Natural killer cell (primary cell): ENCODE data around the gene PDE6A. TPM values are rescaled to one million over a fixed set of nuclear protein-coding genes. Genes with fewer than 3 reads are reported as not detected.

ENCODE experiments used
- ATAC-seq, 3 donors: fragments of 150-1000 bp in 2 of 3; fragments of 200-7000 bp in 1 of 3; cut with Tn5 transposase; 1 replicate in 1 of 3; 2 replicates in 2 of 3; pipeline ENCODE4 v1.10.0; 2021; ENCODE audit warnings: mild to moderate bottlenecking in 2 of 3, moderate library complexity in 2 of 3
- DNase-seq, 2 donors: peaks; one replicate each; pipeline versions ENCODE4 v3.0.0 to v3.0.0-alpha.2; 2013 to 2021; ENCODE audit warnings: mixed read lengths in 1 of 2
- H3K27ac ChIP-seq: one replicate; pipeline ENCODE4 v1.5.1; 2013; ENCODE audit warnings: mild to moderate bottlenecking, low read length
- H3K27me3 ChIP-seq: one replicate; pipeline ENCODE4 v1.6.1; 2013; ENCODE audit warnings: low read length; ENCODE audit not compliant: control insufficient read depth, insufficient read depth
- H3K36me3 ChIP-seq: one replicate; pipeline ENCODE4 v1.6.1; 2013; ENCODE audit warnings: low read length; ENCODE audit not compliant: control insufficient read depth, insufficient read depth
- H3K4me1 ChIP-seq: one replicate; pipeline ENCODE4 v1.6.1; 2013; ENCODE audit warnings: low read length; ENCODE audit not compliant: control insufficient read depth, insufficient read depth
- H3K4me3 ChIP-seq: one replicate; pipeline ENCODE4 v1.5.1; 2013; ENCODE audit warnings: low read length
- H3K9me3 ChIP-seq: one replicate; pipeline ENCODE4 v1.6.1; 2013; ENCODE audit warnings: low read length; ENCODE audit not compliant: control insufficient read depth, insufficient read depth
- H3K27ac Mint-ChIP-seq, 2 donors: one replicate each; pipeline ENCODE4 v1.8.0; 2022; ENCODE audit warnings: mild to moderate bottlenecking in 2 of 2, mixed read lengths in 2 of 2, moderate library complexity in 1 of 2
- H3K27me3 Mint-ChIP-seq, 2 donors: one replicate each; pipeline ENCODE4 v1.8.0; 2022; ENCODE audit warnings: low read depth in 2 of 2, mixed read lengths in 2 of 2
- H3K36me3 Mint-ChIP-seq: one replicate; pipeline ENCODE4 v1.8.0; 2022; ENCODE audit warnings: mixed read lengths
- H3K4me1 Mint-ChIP-seq, 2 donors: one replicate each; pipeline ENCODE4 v1.8.0; 2022; ENCODE audit warnings: mixed read lengths in 2 of 2
- H3K4me3 Mint-ChIP-seq: one replicate; pipeline ENCODE4 v1.8.0; 2022; ENCODE audit warnings: mild to moderate bottlenecking, moderate library complexity, mixed read lengths
- H3K9me3 Mint-ChIP-seq, 2 donors: one replicate each; pipeline ENCODE4 v1.8.0; 2022; ENCODE audit warnings: mixed read lengths in 2 of 2
- WGBS: methylation state at CpG from one replicate; pipeline ENCODE4 v1.1.7; 2013; ENCODE audit warnings: missing lambda C conversion rate; ENCODE audit not compliant: insufficient coverage; 5-methylcytosine and 5-hydroxymethylcytosine counted together
- intact Hi-C: fragments of 100-400 bp; cut with micrococcal nuclease; formaldehyde crosslinking; loops from one replicate; pipeline ENCODE4 v1.14.2; 2022
- total RNA-seq, 4 donors: library from RNA; stranded (reverse); fragments of 120-200 nt in 1 of 4; gene quantifications; one replicate each; pipeline versions ENCODE4 v1.2.3 to v1.2.4, GENCODE V29; 2013 to 2022
- TF ChIP-seq, protein P1 (sequence below): fragments of 200-600 bp; IDR thresholded peaks from one replicate; pipeline ENCODE4 v1.8.0; 2022; ENCODE audit warnings: antibody characterized with exemption

PDE6A gene
- total RNA-seq, 3 donors from 2014 or later (not counting 1 experiment from before 2014, with no cell fraction given) = not detected

DNA sequence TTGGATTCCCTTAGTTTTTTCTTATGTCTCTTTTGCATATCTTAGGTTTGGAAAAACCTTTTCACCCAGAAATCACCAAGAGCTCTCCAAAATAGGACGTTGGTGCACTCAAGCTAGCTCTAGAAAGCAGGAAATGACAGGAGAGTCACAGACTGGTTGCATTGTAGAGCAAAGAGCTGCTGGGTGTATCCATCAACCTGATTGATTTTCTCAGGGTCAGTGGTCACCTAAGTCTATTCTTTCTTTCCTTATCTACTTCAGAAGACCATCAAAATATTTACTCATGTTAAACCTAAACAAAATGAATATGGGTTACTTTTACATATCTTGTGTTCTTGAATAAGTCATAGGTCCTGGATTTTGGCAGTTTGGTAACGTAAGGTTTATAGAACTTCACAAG lies 30.8 kb upstream of the PDE6A start:
- peaks cover 0 to 15% of the 10 kb centered on the region in 2 donors for H3K4me1 Mint-ChIP-seq
- WGBS = 65% methylated on average over 2 of the region's 2 CpGs

DNA sequence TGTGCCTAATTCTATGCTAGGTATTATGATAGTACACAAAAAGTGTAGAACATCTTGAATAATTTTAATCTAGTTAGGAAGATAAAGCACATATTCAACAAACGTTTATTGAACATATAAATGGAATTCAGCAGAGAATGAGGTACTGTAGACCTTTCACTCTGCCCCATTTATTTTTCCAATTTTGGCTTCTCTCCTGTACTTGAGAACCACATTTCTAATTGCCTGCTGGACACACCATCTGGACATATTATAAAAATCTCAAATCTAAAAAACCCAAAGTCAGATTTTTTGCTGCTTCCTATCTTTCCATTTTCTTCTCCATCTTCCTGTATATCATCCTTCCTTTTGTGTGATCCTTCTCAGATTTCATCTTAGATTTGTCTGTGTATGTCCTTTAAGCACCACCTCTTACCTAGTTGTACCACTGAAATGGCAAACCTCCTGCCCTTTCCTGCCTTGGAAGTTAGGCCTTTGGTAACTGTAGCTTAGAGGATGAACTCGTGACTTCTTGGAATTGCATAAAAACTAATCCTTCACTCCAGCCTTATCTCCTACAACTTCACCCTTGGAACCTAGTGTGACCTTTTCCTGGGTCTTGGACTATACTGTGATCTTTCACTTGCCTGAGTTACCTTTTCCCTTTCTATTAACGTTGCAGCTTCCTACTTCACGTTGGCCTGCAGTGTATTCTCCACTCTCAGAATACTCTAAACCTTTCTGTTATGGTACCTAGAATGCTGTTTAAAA lies 24.8 kb upstream of the PDE6A start:
- DNase-seq = no peak
- H3K4me3 ChIP-seq = no peak overlapping the region
- H3K36me3 ChIP-seq = no peaks in the 10 kb centered on the region
- intact Hi-C loops = no loop called here
- H3K27me3 Mint-ChIP-seq = no peaks in the 10 kb centered on the region
- no peak overlapping the region for H3K27ac ChIP-seq
- 95% methylated on average over 4 of the region's 4 CpGs for WGBS
- no peak for ATAC-seq
- no peaks in the 10 kb centered on the region for H3K9me3 Mint-ChIP-seq
- no peak overlapping the region for H3K4me3 Mint-ChIP-seq
- no peaks in the 10 kb centered on the region for H3K27me3 ChIP-seq
- TF ChIP-seq, protein P1, sequence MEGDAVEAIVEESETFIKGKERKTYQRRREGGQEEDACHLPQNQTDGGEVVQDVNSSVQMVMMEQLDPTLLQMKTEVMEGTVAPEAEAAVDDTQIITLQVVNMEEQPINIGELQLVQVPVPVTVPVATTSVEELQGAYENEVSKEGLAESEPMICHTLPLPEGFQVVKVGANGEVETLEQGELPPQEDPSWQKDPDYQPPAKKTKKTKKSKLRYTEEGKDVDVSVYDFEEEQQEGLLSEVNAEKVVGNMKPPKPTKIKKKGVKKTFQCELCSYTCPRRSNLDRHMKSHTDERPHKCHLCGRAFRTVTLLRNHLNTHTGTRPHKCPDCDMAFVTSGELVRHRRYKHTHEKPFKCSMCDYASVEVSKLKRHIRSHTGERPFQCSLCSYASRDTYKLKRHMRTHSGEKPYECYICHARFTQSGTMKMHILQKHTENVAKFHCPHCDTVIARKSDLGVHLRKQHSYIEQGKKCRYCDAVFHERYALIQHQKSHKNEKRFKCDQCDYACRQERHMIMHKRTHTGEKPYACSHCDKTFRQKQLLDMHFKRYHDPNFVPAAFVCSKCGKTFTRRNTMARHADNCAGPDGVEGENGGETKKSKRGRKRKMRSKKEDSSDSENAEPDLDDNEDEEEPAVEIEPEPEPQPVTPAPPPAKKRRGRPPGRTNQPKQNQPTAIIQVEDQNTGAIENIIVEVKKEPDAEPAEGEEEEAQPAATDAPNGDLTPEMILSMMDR = no peak
- peaks cover 10 to 17% of the 10 kb centered on the region in 2 donors for H3K4me1 Mint-ChIP-seq
- no peak overlapping the region for H3K27ac Mint-ChIP-seq
- no peaks in the 10 kb centered on the region for H3K9me3 ChIP-seq
- no peaks in the 10 kb centered on the region for H3K36me3 Mint-ChIP-seq
- no peaks in the 10 kb centered on the region for H3K4me1 ChIP-seq

More for the DNA sequence above, 30.8 kb upstream of the PDE6A start:
- H3K4me1 ChIP-seq = no peaks in the 10 kb centered on the region
- no peak for DNase-seq
- peaks cover 2% of the 10 kb centered on the region for H3K36me3 Mint-ChIP-seq
- H3K9me3 Mint-ChIP-seq = no peaks in the 10 kb centered on the region
- no peaks in the 10 kb centered on the region for H3K9me3 ChIP-seq
- H3K27me3 ChIP-seq = no peaks in the 10 kb centered on the region
- H3K27ac Mint-ChIP-seq = no peak overlapping the region
- no peak overlapping the region for H3K4me3 Mint-ChIP-seq
- H3K27me3 Mint-ChIP-seq = no peaks in the 10 kb centered on the region
- no peak for ATAC-seq
- TF ChIP-seq, protein P1 = no peak
- H3K36me3 ChIP-seq = peaks cover 20% of the 10 kb centered on the region
- H3K4me3 ChIP-seq = no peak overlapping the region
- intact Hi-C loops = no loop called here
- H3K27ac ChIP-seq = no peak overlapping the region

DNA sequence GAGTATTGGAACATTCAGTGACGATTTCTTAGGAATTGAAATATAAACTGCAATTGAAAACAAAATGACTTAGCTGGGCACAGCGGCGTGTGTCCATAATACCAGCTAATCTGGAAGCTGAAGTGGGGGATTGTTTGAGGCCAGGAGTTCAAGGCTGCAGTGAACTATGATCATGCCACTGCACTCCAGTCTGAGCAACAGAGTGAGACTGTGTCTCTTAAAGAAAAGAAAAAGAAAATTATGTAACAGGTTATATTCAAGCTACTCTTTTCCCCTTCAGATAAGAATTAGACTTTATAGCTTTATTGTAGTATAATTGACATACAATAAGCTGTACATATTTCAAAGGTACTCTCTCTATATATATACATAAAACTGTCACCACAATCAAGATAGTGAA lies 22.4 kb upstream of the PDE6A start:
- Histone ChIP-seq H3K4me3 (no peak overlapping the region), H3K36me3 (no peaks in the 10 kb centered on the region), H3K27me3 (no peaks in the 10 kb centered on the region), H3K9me3 (no peaks in the 10 kb centered on the region), H3K27ac (no peak overlapping the region), H3K4me1 (no peaks in the 10 kb centered on the region)
- H3K27ac Mint-ChIP-seq = no peak overlapping the region
- H3K4me1 Mint-ChIP-seq = peaks cover 13 to 22% of the 10 kb centered on the region in 2 donors
- H3K9me3 Mint-ChIP-seq = no peaks in the 10 kb centered on the region
- H3K36me3 Mint-ChIP-seq = no peaks in the 10 kb centered on the region
- TF ChIP-seq, protein P1 = no peak
- WGBS = 98% methylated on average over 3 of the region's 3 CpGs
- no peak overlapping the region for H3K4me3 Mint-ChIP-seq
- DNase-seq = no peak
- H3K27me3 Mint-ChIP-seq = no peaks in the 10 kb centered on the region
- ATAC-seq = no peak
- intact Hi-C loops = no loop called here

DNA sequence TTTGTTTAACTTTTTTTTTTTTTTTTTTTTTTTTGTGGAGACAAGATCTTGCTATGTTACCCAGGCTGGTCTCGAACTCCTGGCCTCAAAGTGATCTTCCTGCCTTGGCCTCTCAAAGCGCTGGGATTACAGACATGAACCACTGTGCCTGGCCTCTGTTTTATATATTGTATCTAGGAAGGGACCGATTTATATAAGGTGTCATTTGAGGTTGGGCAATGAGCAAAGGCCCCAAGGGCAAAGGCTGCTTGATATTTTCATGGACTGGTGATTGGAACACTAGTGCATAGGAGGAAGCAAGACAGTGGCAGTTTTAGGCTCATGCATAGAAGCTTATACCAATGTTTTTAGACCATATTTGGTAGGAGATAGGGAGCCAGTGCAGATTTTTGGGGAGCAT lies 19.1 kb upstream of the PDE6A start:
- no peaks in the 10 kb centered on the region for H3K9me3 Mint-ChIP-seq
- H3K27me3 Mint-ChIP-seq = no peaks in the 10 kb centered on the region
- no peak overlapping the region for H3K4me3 Mint-ChIP-seq
- DNase-seq = no peak
- intact Hi-C loops = no loop called here
- H3K27ac Mint-ChIP-seq = no peak overlapping the region
- ATAC-seq = no peak
- Histone ChIP-seq H3K27ac (no peak overlapping the region), H3K4me3 (no peak overlapping the region), H3K27me3 (no peaks in the 10 kb centered on the region), H3K36me3 (no peaks in the 10 kb centered on the region), H3K4me1 (peaks cover 17% of the 10 kb centered on the region), H3K9me3 (no peaks in the 10 kb centered on the region)
- TF ChIP-seq, protein P1 = no peak
- 93% methylated on average over 3 of the region's 3 CpGs for WGBS
- H3K36me3 Mint-ChIP-seq = no peaks in the 10 kb centered on the region
- peaks cover 36 to 38% of the 10 kb centered on the region in 2 donors for H3K4me1 Mint-ChIP-seq
